Fibroblast of pulmonary artery (primary cell): ENCODE data around the gene MCL1.
"Not testable (repeated sequence)": the region's sequence is repeated elsewhere in the genome, so short reads cannot be mapped to it uniquely, and the experiment has no call there.

ENCODE experiments used
- DNase-seq: peaks from one replicate; pipeline ENCODE4 v3.0.0-alpha.2; 2010; ENCODE audit warnings: low read depth
- H3K4me3 ChIP-seq: replicated peaks from 2 replicates; pipeline ENCODE4 v1.5.1; 2011; ENCODE audit warnings: low read depth, mild to moderate bottlenecking, control low read depth, low read length, moderate library complexity
- TF ChIP-seq, protein P1 (sequence below): IDR thresholded peaks from 2 replicates; pipeline ENCODE4 v1.5.1; 2011; ENCODE audit warnings: mild to moderate bottlenecking, control low read depth, low read length, inconsistent platforms; ENCODE audit errors: missing control alignments

MCL1 gene

DNA sequence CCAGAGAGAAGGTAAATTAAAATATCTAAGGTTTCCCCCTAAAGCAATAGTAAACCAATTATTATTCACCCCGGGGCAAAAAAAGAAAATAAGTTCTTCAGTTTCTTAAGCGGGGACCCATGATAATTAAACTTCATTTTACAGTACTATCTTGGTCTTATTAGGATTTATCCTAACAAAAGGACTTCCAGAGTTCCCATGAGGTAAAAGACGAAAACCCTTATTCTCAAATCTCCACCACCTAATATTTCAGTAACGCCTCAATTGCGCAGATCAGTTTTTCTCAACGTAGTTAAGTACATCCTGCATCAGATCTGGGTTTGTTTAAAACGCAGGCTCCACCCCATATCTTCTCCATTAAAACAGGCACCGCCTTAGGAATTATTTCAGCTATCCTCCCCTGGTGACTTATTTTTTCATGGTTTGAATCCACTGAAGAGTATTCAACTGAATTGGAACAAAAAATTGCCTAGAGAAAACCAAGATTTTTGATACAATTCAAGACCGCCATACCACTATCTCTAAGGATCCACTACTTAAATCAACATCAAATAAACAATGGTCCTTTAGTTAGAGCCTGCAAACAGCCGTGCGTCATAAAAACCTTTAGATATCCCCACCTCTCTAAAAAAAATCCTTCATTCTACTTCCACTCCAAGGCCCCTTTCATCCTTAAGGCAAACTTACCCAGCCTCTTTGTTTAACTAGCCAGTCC is 1.7 kb downstream of the MCL1 start:
- TF ChIP-seq, protein P1, sequence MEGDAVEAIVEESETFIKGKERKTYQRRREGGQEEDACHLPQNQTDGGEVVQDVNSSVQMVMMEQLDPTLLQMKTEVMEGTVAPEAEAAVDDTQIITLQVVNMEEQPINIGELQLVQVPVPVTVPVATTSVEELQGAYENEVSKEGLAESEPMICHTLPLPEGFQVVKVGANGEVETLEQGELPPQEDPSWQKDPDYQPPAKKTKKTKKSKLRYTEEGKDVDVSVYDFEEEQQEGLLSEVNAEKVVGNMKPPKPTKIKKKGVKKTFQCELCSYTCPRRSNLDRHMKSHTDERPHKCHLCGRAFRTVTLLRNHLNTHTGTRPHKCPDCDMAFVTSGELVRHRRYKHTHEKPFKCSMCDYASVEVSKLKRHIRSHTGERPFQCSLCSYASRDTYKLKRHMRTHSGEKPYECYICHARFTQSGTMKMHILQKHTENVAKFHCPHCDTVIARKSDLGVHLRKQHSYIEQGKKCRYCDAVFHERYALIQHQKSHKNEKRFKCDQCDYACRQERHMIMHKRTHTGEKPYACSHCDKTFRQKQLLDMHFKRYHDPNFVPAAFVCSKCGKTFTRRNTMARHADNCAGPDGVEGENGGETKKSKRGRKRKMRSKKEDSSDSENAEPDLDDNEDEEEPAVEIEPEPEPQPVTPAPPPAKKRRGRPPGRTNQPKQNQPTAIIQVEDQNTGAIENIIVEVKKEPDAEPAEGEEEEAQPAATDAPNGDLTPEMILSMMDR = no peak
- peak overlapping the region; percentile 91 for H3K4me3 ChIP-seq
- peak; percentile 70 for DNase-seq

DNA sequence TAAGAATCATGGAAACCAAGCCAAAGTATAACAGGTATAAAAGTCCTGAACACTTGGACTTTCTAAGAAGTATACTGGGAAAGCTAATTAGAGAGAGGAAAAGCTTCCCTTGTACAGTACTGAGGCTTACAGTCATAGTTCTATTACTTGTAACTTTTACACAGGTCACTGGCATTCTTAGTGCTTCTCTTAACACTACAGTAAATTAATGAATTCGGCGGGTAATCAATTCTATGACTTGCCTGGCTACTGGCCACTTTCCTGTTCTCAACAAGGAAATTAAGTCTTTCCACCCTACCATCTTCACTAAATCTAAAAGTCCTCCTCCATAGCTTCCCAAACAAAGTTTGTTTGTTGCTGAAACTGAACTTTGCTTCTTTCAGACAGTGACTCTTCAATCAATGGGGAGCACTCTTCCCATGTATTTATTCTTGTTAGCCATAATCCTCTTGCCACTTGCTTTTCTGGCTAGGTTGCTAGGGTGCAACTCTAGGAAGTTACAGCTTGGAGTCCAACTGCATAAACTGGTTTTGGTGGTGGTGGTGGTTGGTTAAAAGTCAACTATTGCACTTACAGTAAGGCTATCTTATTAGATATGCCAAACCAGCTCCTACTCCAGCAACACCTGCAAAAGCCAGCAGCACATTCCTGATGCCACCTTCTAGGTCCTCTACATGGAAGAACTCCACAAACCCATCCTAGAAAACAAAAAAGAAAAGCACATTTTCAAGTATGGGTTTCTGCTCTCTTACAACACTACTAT is 2.4 kb downstream of the MCL1 start:
- peak; percentile 65 for DNase-seq

DNA sequence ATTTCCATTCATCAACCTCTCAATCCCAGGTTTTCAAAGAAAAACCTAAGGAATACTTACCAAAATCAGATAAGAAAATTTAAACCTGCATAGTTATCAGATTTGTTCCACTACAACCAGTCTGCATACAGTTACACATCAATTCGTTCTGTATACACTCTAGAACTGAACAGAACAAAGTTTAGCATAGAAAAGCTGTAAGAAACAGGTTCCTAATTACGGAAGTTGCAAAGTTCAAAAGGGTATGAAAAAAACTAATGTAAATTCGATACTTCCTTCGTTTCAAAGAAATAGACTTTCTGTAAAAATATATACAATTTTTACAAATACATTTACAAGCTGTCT is 3.1 kb downstream of the MCL1 start:
- peak overlapping the region; percentile 91 for H3K4me3 ChIP-seq
- TF ChIP-seq, protein P1 = no peak

More for the DNA sequence above, 2.4 kb downstream of the MCL1 start:
- TF ChIP-seq, protein P1 = no peak
- peak overlapping the region; percentile 91 for H3K4me3 ChIP-seq

DNA sequence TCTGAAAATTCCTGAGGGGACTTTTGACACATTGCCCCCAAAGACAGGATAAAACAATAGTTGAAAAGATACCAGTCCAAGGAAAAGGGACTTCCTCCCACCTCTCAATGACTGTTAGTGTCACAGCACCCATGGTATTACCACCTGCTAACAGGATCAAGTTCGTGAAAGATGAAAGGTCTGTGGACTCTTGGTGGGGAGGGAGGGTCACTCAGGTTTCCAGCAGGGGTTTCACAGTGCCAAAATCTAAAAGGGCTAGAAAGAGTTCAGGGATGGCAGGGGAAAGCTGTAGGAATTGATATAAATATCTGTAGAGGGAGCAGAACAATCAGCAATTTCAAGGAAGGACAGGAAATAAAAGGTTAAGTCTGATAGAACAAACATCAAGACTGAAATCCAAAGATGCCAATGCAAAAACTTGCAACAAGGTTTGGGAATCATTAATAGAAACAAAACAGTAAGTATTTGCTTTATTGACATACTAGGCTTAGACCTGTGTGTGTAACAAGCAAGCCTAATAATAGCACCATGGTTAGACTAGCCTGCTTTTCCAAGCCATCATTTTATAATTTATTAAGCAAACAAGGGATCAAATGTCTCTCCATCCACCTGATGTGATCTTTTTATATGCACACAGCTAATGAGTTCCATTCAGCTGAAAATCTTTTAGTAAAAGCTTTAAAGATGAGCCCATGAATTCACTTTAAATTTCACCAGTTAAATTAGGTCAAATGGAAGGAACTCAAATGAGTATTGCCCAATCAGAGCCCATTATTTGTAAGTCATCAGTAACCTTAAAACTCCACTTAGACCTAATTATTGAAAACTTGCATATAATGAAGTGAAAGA is 3.7 kb downstream of the MCL1 start:
- H3K4me3 ChIP-seq = peak overlapping the region; percentile 91
- peak; percentile 52 for DNase-seq
- TF ChIP-seq, protein P1 = no peak

More for the DNA sequence above, 3.1 kb downstream of the MCL1 start:
- peak; percentile 52 for DNase-seq

DNA sequence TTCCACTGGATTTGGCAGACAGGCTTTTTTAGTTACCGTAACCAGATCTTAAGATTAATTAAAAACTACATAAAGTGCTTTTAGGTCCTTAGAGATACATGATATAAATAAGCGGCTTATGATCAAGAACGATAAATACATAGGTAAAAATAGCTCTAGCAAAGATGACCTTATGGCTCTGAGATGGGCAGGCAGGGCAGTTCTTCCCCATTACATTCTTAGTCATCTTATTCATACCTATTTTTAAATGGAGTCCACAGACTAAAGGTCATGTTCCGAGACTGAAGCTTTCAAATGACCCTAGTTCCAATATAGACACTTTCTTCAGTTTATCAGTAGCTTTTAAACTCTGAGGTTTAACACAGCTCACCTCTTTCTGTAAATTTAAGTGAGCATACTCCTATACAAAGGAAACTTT is 4.3 kb downstream of the MCL1 start:
- TF ChIP-seq, protein P1 = no peak
- peak overlapping the region; percentile 91 for H3K4me3 ChIP-seq
- no peak for DNase-seq

DNA sequence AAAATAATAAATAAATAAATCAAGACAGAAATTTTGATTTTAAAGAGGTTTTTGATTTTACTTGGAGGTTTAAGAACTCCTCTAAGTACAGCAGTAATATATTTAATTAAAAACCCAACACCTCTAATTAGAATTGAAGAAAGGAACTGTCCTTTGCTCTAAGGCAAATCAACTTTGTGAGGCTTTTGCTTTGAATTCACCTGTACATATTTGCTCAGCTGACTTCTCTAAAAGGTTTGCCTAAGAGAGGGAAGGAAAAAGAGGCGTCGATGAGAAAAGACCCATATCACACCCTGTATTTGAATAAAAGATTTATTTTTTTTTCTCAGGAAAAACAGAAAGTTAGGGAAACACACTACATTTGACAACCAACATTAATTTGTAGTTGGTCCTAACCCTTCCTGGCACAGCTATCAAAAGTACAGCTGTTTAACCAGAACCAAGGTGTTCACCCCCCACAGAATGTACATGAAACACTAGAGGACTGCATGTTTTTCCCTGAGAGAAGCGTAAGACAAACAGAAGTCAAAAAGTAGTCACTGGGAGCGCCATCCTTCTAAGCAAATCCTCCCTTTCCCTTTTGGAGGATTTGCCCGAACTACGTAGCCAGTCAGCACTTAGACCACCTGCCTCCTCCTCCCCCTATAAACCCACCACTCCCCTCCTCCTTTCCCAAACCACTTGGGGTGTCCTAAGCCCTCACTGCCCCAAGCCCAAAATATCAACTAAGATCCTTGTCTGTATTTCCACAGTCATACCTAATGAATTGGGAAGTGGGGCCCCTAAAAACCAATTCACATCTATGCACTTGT is 4.9 kb downstream of the MCL1 start:
- peak overlapping the region; percentile 91 for H3K4me3 ChIP-seq
- peak; percentile 64 for DNase-seq
- TF ChIP-seq, protein P1 = no peak

DNA sequence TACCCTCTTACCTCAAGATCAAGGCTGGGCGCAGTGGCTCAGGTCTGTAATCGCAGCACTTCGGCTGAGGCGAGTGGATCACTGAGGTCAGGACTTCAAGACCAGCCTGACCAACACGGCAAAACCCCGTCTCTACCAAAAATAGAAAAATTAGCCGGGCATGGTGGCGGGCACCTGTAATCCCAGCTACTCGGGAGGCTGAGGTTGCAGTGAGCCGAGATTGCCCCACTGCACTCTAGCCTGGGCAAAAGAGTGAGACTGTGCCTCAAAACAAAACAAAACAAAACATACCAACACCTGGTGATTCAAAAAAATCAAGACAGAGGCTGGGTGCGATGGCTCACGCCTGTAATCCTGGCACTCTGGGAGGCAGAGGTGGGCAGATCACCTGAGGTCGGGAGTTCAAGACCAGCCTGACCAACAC is 5.8 kb downstream of the MCL1 start:
- H3K4me3 ChIP-seq = not testable (repeated sequence)
- DNase-seq = peak; percentile 36
